NCI-H345 (cell line): ENCODE data around the gene RFC4.

Source experiments
- DNase-seq: peaks from one replicate; lab custom pipeline; 2025; lab: John Stamatoyannopoulos, UW

RFC4 gene

DNA sequence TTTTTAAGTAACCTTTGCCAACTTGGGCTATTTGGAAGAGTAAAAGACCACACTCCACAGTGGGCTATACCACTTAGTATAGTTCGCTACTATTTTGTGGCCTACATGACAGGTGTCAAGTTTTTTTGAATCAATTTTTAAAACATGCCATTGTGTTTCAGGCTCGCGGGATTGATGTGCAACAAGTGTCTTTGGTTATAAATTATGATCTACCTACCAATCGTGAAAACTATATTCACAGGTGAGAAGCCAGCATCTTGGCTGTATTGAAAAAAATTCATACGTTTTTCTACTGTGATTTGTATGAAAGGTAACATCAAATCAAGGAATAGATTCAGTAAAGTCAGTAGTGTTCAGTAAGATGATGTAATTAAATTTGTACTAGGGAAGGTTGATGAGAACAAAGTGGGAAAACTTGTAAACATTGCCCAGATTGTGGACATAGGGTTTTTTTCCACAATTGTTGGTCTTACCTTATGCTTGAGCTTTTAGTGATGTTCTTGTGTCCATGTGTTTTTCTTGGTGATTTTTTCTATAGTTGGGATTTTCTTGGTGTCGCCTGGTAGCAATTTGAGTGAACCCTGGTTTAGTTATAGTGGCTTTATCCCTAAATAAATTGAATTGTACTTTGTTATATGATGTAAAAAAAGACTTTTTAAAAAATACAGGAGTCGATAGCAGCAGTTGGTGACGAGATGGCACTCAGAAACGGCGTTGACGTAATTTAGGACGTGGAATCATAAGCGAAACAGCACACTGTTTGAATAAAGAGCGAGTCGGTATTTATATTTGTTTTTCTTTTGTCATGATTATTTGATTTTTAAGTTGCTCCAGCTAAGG is 18.4 kb downstream of the RFC4 start:
- no peak for DNase-seq

DNA sequence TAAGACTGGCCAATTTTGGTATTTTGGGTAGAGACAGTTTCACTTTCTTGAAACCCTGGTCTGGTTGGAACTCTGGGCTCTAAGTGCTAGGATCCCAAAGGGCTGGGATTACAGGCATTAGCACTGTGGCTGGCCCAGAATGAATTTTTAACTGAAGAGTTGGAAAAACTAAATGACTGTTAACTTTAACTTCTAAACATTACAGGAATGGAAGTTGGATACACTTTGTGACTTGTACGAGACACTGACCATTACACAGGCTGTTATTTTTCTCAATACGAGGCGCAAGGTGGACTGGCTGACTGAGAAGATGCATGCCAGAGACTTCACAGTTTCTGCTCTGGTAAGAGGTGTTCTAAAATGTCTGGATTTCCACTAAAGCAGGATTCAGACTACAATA is 19.4 kb downstream of the RFC4 start:
- DNase-seq: no peak

DNA sequence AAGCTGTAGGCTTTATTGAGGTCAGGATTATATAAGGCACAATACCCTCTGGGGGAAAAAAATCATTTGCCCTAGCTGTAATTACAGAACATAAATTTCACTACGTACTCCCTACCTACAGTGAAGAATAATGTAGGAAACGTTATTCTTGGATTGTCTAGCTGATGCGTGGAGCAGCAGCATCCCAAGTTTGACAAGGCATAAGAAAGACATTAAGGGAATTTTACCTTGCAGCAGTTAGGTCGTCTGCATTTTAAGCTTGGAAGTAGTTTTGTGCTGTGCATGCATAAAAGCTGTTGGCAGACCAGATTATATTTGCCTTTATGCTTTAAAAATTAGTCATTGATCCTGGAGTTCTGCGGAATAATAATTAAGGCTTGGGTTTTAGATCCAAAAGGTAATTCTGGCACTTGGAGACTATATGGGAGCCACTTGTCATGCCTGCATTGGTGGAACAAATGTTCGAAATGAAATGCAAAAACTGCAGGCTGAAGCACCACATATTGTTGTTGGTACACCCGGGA is 20.7 kb downstream of the RFC4 start:
- DNase-seq: no peak

DNA sequence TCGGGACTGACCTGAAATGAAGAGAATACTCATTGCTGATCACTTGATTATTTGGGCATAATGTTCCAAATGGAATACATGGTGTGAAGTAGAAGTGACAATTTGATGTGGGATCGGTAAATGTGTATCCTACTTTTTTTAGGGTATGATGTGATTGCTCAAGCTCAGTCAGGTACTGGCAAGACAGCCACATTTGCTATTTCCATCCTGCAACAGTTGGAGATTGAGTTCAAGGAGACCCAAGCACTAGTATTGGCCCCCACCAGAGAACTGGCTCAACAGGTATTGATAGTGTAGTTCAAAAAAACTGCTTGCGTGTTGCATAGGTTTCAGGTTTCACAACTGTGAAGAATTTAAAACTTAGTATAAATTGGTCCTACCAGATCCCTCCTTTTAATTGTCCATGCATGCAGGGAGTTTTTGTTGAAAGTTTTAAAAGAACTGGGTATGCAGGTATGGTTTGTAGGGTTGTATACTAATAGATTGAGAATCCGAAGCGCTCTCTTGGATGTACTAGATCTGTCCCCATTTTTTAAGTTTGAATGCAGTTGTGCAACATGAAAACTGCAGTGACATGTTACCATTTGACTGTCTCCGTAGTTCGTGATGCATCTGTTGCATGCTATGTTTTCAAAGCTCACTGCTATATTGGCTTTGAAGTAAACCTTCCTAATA is 21.3 kb downstream of the RFC4 start:
- DNase-seq: no peak

DNA sequence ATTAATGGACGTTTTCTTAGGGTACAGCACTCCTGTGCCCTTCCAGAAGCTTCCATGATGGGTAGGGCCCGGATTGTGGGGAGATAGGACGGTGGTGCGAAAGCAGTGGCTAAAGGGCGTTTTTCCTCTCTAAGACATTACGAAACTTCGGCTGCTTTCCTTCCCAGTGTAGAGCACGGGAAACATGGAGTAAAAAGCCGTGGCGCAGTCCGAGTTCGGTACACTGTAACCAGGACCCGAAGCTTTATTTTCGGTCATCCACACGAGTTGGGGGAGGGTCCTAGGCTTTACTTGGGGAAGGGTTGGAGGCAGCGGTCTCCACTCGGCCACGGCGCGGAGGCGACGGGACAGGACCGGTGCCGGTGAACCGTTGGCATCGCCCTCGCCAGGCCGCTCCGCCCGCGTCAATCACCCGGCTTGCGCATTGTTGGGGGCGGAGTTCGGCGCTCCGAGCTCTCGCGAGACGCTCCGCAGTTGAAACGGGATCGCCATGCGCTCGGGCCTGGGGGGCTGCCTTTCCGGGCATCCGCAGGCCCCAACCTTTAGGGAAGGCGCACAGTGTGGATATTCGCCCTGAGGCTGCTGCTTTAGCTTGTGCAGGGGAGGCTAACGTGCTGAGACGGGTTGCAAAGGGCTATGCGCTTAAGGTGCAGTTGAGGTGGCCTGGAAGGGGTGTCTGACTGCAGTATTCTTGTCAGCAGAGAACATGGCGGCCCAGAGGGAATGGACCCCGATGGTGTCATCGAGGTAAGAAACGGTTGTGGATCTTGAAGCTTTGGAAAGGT is 22.4 kb downstream of the RFC4 start:
- peak; percentile 87 for DNase-seq

DNA sequence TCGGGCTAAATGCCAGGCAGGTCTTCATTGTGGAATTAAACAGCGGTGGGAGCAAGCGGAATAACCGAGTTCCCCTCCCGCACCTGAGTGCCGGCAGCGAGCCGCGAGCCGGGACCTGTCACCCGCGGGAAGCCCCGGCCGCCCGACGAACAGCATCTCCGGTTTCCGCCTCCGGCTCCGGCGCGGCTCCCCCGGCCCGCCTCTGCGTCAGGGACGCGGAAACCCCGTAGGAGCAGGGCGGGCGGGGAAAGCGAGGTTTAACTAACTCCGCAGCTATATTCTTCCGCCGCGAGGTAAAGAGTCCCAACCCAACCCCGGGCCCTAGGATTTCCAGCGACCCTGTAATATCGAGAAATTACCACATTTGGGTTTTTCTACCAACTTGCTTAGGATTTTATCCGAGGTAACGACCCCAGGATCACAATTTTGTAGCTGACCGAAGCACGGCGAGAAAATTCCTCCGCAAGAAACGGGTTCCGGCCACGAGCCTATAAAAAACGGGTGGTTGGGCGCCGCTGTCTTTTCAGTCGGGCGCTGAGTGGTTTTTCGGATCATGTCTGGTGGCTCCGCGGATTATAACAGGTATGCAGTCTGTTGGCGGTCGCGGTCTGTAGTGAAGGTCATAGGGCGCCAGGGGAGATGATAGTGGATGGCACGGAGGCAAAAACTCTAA is 23.1 kb downstream of the RFC4 start, which contains the start of gene EIF4A2:
Gene EIF4A2, plus strand, starts transcription at position 520 of the 673 bp plus-strand sequence. Its CDS starts 34 bp downstream, at position 554.
- DNase-seq: peak; percentile 95

DNA sequence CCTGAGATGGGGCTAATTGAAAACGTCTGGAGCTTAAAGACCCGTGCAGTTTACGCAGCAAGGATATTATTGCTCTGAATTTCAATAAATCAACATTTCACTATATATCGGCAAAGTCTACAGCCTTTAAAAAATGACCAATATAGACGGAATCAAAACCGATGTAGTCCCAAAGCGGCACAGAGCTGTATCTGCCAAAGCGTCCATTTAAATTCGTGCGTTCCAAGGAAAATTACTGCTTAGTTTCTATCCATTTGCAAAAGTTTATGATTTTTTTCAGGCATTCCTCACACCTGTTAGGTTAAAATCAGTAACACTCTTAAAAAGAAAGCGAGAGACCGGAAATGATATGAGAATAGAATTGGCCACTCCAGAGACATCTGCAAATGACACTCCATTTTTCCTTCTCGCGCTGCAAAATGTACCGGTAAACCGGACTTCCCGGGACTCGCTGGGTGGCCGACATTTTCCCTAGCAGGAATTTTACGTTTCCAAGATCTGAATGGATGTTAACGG is 23.7 kb downstream of the RFC4 start:
- DNase-seq: no peak

DNA sequence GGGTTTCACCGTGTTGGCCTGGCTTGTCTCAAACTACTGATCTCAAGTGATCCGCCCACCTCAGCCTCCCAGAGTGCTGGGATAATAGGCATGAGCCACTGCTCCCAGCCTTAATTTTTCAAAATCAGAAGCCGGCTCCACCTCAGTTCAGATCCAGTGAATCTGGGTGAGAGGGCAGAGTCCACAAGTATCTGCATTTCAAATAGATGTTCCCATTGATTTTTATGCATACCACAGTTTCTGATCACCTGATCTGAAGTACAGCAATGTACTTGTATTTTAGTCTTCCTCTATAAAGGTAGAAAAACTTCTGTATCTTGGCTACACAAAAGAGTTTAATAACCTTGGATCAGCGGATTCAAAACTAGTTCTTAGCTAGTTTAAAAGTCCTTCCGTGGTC is 27.1 kb downstream of the RFC4 start:
- no peak for DNase-seq

DNA sequence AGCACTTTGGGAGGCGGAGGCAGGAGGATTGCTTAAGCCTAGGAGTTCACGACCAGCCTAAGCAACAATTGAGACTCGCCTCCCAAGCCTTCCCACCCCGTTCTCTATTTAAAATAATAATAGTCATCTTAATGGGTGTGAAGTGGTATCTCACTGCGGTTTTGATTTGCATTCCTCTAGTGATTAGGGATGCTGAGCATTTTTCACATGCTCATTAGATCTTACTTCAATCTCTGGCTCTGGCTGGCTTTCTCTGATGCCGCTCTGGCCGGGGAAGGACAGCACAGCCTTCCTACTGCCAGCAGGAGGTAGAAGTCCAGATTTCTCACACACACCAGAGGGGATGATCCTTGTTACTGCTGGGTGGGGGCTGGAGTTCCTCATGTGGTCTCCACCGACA is 30.3 kb downstream of the RFC4 start:
- DNase-seq: no peak

DNA sequence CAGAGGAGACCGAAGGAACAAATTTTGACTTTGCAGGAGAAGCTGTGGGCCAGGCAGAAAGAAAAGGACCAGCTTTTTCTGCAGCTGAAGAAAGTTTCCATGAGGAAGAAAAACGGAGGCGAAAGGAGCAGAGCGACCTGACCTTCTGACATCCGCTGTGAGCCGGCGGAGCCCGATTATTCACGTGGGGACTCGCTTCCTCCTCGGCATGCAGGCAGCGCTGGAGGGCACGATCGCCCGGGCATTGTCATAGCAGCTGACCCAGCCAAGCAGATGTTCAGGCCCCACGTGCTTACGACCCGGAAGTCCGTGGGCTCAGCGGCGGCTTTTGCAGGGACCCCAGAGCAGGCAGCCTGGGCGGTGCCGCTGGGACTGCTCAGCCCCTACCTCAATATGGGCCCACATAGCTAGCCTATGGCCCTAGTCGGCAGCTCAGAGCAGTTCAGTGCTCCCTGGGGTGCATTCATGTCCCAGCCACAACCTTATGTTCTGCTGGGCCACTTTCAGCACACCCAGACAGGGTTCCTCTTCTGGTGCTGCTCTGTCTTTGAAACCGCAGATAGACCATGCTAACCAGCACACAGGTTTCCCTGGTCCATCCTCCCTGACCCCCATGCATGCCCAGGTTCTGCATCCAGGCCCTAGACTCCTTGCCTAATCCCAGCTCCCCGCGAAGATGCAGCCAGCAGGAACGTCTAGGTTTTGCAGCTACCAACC is 33.4 kb downstream of the RFC4 start:
- no peak for DNase-seq

DNA sequence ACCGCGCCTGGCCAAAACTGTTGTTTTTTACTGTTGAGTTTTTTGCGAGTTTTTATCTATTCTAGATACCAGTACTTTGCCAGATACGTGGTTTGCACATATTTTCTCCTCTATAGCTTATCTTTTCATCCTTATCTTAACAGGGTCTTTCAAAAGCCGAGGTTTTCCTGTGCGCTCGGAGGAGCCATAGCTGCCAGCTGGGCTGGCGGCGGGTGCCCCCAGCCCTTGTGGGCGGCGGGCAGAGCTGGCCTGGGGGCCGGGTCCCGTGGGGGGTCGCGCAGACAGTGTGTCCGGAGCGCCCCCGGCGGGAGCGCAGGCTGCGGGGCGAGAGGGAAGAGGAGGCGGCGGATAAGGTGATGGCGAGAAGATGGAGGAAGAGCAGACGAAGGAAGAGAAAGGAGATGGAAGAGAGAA is 34.0 kb downstream of the RFC4 start:
- DNase-seq: no peak

DNA sequence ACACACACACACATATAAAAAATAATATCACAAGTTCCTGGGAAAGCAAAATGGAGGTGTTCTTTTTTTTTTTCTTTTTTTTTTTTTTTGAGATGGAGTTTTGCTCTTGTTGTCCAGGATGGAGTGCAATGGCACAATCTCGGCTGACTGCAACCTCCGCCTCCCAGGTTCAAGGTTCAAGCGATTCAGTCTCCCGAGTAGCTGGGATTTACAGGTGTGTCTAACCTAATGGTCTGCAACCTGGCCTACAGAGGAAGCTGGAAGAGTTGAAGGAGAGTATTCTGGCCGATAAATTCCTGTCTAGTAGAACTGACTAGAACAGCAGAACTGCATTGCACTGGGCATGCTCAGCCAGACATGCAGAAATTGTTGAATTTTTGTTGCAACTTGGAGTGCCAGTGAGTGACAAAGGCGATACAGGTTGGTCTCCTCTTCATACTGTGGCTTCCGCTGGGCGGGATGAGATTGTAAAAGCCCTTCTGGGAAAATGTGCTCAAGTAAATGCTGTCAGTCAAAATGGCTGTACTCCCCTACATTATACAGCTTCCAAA is 45.3 kb downstream of the RFC4 start:
- no peak for DNase-seq

DNA sequence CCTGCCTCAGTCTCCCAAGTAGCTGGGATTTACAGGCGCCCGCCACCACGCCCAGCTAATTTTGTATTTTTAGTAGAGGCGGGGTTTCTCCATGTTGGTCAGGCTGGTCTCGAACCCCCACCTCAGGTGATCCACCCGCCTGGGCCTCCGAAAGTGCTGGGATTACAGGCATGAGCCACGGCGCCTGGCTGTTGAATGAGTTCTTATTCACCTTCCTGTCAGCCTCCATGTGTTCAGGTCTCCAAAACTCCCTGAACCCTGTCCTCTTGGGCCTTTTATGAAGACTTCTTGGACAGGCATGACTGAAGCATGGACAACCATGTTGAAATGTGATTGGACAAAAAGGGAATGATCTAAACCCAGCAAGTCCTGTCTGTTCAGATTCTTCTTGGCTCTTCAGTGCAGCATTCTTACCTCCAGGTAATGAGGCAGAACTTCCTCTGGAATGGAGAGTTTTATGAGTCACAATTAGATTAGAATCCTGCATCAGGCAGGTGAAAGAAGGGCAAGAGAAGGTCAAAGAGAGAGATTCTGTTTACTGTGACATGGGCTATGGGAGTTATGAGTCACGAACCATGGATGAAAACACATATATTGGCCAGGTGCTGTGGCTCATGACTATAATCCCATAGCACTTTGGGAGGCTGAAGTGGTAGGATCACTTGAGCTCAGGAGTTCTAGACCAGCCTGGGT is 46.0 kb downstream of the RFC4 start:
- no peak for DNase-seq

DNA sequence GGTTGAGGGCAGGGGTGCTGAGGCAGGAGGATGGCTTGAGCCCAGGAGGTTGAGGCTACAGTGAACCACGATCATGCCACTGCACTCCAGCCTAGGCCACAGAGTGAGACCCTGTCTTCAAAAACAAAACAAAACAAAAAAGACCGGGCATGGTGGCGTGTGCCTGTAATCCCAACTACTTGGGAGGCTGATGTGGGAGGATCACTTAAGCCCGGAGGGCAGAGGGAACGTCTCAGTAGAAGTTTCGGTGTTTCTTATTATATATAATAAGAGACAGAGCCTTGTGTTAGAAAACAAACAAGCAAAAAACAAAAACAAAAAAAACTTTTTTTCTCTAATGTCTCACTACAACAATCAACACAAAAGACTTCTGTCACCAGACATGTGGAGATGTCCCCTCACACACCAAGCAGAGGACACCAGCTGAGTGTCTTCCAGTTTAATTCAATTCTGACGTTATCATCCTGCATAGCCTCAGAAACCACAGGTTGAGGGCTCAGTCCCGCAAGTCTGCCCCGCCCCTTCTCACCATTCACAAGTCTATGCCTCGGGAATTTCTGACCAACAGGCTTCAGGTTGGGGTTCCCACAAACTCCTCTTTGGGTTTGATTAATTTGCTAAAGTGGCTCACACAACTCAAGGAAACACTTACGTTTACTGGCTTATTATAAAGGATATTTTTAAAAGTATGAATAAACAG is 46.9 kb downstream of the RFC4 start:
- no peak for DNase-seq

DNA sequence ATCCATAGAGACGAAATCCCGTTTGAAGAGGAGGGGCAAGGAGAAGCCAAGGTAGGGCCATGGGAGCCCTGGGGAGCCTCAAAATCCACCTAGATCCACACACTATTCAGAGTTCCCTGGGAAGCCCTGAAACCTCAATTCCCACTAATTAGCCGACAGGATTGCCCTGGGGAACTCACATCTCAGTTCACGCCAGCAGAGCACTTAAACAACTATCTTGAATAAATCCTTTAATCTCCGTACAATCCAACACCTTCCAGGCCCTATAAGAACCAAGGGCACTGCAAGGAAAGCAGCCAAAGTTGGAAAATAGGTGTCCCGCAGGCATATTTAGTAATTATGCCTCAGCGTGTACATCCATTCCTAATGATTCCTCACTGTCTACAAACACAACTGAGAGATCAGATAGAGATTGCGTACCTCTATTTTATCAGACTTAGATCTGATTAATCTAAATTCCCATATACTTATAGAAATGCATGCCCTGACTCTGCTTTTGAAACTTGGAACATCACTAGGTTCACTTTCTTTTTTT is 48.5 kb downstream of the RFC4 start:
- no peak for DNase-seq

DNA sequence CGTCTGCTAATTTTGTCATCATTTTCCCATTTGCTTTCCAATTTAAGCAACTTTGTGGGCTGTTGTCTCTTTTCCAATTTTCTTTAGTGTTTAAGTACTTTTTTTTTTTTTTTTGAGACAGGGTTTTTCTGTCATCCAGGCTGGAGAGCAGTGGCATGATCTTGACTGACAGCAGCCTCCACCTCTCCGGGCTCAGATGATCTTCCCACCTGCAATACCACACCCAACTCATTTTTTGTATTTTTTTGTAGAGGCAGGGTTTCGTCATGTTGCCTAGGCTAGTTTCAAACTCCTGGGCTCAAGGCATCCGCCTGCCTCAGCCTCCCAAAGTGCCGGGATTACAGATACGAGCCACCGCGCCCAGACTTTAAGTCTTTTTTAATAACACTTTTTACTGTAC is 49.1 kb downstream of the RFC4 start:
- DNase-seq: no peak

DNA sequence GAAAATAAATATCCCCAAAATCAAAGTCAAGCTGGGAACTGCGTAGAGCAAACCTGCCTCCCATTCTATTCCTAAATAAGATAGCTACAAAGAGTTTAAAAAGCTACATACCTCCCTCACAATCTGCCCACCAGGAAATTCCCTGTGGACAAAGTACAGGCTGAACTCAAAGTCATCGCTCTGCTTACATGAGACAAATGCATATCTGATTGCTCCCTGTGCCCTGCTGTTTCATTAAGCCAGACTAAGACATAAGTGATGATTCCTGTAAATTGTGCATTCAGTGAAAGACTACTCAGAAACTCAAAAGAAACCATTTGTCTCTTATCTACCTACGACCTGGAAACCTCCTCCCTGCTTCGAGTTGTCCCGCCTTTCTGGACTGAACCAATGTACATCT is 51.4 kb downstream of the RFC4 start:
- DNase-seq: no peak

DNA sequence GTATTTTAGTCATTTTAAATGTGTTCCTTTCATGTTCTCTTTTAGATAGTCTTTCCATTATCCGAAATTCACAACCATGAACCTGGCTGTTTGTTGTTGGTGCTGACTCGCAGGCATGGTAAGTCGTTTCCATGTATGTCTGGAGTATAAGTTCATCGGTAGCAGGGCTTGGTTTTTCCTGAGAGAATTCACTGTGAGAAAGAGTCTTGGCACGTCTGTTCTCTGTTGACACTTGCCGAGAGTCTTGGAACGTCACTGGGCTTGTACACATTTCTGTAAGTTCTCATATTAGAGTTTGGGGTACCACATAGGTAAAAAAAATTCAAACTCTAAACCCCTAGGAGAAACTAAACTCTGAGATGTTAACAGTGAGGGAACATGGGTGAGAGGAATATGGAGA is 52.3 kb downstream of the RFC4 start:
- DNase-seq: no peak

DNA sequence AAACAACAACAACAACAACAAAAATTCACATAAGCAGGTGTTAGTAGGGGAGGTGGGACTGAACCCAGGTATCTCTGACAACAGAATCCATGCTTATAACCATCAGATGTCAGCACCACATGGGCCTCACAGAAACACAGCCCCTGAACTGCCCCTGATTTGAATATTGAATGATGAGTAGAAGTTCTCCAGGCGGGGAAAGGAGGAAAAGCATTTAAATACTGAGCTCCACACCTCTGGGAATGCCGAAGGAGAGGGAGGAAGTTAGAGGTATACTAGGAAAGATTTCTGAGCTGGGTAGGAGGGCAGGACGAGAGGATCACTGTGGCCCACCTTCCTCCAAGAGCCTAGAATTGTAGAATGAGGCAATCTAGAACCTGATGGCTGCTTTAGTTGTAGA is 54.8 kb downstream of the RFC4 start:
- DNase-seq: no peak
